Lower leg skin (tissue), 3 donors: ENCODE data around the gene NUBP2.

Experiments
- CTCF ChIP-seq, 3 donors: fragments of 450-650 bp; IDR thresholded peaks; one replicate each; pipeline ENCODE4 v1.5.1; 2016; ENCODE audit warnings: antibody characterized with exemption in 3 of 3, mild to moderate bottlenecking in 3 of 3, moderate library complexity in 2 of 3
- POLR2A ChIP-seq, 2 donors: fragments of 450-650 bp; IDR thresholded peaks; one replicate each; pipeline ENCODE4 v1.6.1; 2016 to 2017; ENCODE audit warnings: antibody characterized with exemption in 2 of 2, mild to moderate bottlenecking in 1 of 2, moderate library complexity in 1 of 2

GRCh38 chr16:1766701-1767100 is 16.1 kb upstream of the NUBP2 start:
- TF ChIP-seq CTCF (IDR thresholded peaks at IDR 0.05), result no peak
- TF ChIP-seq POLR2A (IDR thresholded peaks at IDR 0.05), result no peak
